ENCODE results near the gene PATJ. TPM values are rescaled to one million over a fixed set of nuclear protein-coding genes. Genes with fewer than 3 reads are reported as not detected.
A peak's percentile ranks its signal among the peaks of the same experiment; 100 is the strongest.
"Not testable (repeated sequence)": the region's sequence is repeated elsewhere in the genome, so short reads cannot be mapped to it uniquely, and the experiment has no call there.

PATJ gene
- polyA plus RNA-seq, 1 of the 3 experiments (the other 2 are of a cell fraction) = 3.0 TPM

DNA sequence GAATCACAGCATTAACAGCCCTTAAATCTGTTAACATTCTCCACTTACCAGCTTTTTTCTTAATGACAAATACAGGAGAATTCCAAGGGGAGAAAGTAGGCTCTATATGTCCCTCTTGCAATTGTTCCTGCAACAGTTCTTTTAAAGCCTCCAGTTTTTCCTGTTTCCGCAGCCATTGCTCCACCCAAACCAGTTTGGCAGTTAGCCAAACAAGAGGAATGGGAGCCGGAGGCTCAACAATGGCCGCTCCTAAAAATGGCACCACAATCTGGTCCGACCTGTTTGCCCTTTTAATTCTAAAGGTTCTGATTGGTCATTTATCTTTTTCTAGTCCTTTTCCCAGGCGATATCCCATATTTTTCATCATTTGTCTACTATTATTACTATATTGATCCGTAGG lies 438.4 kb downstream of the PATJ start:
- Histone ChIP-seq H3K27ac (ENCODE audit: low read depth in 2 of 2, low read length in 1 of 2) (no peak overlapping the region), H3K27me3 (ENCODE audit: insufficient read depth) (no peaks in the 10 kb centered on the region), H3K9ac (no peak overlapping the region), H3K36me3 (replicated peaks in 1 of 2; ENCODE audit: control insufficient read depth in 1 of 2, insufficient read depth in 2 of 2, low read length in 1 of 2) (no peaks in the 10 kb centered on the region), H2AFZ (ENCODE audit: low read depth) (no peak overlapping the region), H3K9me3 (no peaks in the 10 kb centered on the region), H3F3A (replicated peaks; ENCODE audit: insufficient read depth) (no peaks in the 10 kb centered on the region), H3K4me2 (no peak overlapping the region), H3K4me3 (ENCODE audit: low read depth in 2 of 2, low read length in 1 of 2) (no peak overlapping the region), H3K4me1 (ENCODE audit: control insufficient read depth in 1 of 2, insufficient read depth in 2 of 2, low read depth in 1 of 2, low read length in 1 of 2) (no peaks in the 10 kb centered on the region; a peak in 2 of 4 replicates), H4K20me1 (ENCODE audit: insufficient read depth) (no peaks in the 10 kb centered on the region), H3K79me2 (ENCODE audit: insufficient read depth) (no peaks in the 10 kb centered on the region), H3K9me2 (no peaks in the 10 kb centered on the region)
- ChIA-PET CTCF (interaction anchor here (1.5 to 2.2 kb wide), 2 partner anchors 105 to 227 kb away, joined by 4 to 14 read pairs; no protein-coding TSS in a partner anchor), POLR2A (no interaction called here)
- TF ChIP-seq MEF2A (IDR thresholded peaks at IDR 0.05; ENCODE audit: borderline replicate concordance, low read depth) (no peak), TAF1 (IDR thresholded peaks at IDR 0.05; ENCODE audit: borderline replicate concordance, low read depth, low read length) (no peak), YY1 (IDR thresholded peaks at IDR 0.05; ENCODE audit: low read depth) (no peak), NFIC (IDR thresholded peaks at IDR 0.05; ENCODE audit: borderline replicate concordance) (no peak), GATA2 (CRISPR knock-in tag; IDR thresholded peaks at IDR 0.05) (no peak), TEAD4 (IDR thresholded peaks at IDR 0.05; ENCODE audit: borderline replicate concordance, insufficient read depth) (no peak), MXI1 (IDR thresholded peaks at IDR 0.05; ENCODE audit: low read depth, low read length) (no peak), FOXM1 (IDR thresholded peaks at IDR 0.05; ENCODE audit: low read depth) (no peak), RXRA (IDR thresholded peaks at IDR 0.05; ENCODE audit: borderline replicate concordance, low read depth) (no peak), RAD21 (IDR thresholded peaks at IDR 0.05; ENCODE audit: low read length) (no peak)
- TF ChIP-seq, protein P1, sequence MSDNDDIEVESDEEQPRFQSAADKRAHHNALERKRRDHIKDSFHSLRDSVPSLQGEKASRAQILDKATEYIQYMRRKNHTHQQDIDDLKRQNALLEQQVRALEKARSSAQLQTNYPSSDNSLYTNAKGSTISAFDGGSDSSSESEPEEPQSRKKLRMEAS (IDR thresholded peaks at IDR 0.05; ENCODE audit: low read depth) = no peak
- TF ChIP-seq, protein P2, sequence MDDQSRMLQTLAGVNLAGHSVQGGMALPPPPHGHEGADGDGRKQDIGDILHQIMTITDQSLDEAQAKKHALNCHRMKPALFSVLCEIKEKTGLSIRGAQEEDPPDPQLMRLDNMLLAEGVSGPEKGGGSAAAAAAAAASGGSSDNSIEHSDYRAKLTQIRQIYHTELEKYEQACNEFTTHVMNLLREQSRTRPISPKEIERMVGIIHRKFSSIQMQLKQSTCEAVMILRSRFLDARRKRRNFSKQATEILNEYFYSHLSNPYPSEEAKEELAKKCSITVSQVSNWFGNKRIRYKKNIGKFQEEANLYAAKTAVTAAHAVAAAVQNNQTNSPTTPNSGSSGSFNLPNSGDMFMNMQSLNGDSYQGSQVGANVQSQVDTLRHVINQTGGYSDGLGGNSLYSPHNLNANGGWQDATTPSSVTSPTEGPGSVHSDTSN (IDR thresholded peaks at IDR 0.05) = no peak
- no peak for DNase-seq
- WGBS (ENCODE audit: low lambda C conversion rate) = 72% methylated on average over 6 of the region's 6 CpGs

DNA sequence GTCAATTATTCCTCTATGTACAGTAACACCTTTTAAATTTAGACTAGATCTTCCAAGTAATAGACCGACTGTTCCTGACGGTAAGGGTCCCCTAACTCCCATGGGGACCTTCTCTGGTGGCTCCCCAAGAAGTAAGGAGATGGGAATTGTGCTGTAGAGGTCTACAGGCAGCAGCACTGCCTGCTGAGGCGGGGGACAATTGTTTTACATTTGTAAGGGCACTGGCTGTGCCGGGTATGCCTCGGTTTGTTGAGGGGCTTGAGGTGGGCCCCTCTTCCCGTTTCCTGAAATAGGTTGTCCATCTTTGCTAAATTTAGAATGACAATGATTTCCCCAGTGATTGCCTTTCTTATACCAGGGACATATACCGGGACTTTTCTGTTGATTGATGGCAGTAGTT lies 439.3 kb downstream of the PATJ start:
- POLR2A ChIA-PET = no interaction called here
- no peak for DNase-seq
- Histone ChIP-seq H3K9me2 (no peaks in the 10 kb centered on the region), H3K4me1 (ENCODE audit: control insufficient read depth in 1 of 2, insufficient read depth in 2 of 2, low read depth in 1 of 2, low read length in 1 of 2) (no peaks in the 10 kb centered on the region; a peak in 2 of 4 replicates), H2AFZ (ENCODE audit: low read depth) (no peak overlapping the region), H3K4me3 (ENCODE audit: low read depth in 2 of 2, low read length in 1 of 2) (no peak overlapping the region), H3K79me2 (ENCODE audit: insufficient read depth) (no peaks in the 10 kb centered on the region), H3K9ac (no peak overlapping the region), H3K9me3 (no peaks in the 10 kb centered on the region), H3K27ac (ENCODE audit: low read depth in 2 of 2, low read length in 1 of 2) (no peak overlapping the region), H3K36me3 (replicated peaks in 1 of 2; ENCODE audit: control insufficient read depth in 1 of 2, insufficient read depth in 2 of 2, low read length in 1 of 2) (no peaks in the 10 kb centered on the region), H3F3A (replicated peaks; ENCODE audit: insufficient read depth) (no peaks in the 10 kb centered on the region), H4K20me1 (ENCODE audit: insufficient read depth) (no peaks in the 10 kb centered on the region), H3K4me2 (no peak overlapping the region), H3K27me3 (ENCODE audit: insufficient read depth) (no peaks in the 10 kb centered on the region)
- TF ChIP-seq, protein P3, sequence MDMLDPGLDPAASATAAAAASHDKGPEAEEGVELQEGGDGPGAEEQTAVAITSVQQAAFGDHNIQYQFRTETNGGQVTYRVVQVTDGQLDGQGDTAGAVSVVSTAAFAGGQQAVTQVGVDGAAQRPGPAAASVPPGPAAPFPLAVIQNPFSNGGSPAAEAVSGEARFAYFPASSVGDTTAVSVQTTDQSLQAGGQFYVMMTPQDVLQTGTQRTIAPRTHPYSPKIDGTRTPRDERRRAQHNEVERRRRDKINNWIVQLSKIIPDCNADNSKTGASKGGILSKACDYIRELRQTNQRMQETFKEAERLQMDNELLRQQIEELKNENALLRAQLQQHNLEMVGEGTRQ (IDR thresholded peaks at IDR 0.05; ENCODE audit: borderline replicate concordance, low read depth, low read length) = no peak
- no peak for TF ChIP-seq RCOR1 (IDR thresholded peaks at IDR 0.05; ENCODE audit: low read length)
- CTCF ChIA-PET = no interaction called here
- WGBS (ENCODE audit: low lambda C conversion rate) = 61% methylated on average over 7 of the region's 7 CpGs

DNA sequence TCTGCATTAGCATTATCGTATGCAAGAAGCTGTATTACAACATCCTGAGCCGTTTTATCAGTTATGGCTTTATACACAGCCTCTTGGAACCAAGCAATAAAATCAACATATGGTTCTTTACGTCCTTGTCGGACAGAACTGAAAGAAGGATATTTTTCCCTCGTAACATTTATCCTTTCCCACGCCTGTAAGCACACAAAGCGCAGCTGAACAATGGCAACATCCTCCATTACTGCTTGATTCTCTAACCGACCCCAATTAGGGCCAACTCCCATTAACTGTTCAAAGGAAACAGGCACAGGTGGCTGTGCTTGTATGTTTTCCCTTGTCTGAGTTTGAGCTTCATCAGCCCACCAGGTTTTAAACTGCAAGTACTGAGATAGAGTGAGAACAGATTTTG lies 439.9 kb downstream of the PATJ start:
- H3K79me2 ChIP-seq (ENCODE audit: insufficient read depth); H3K36me3 ChIP-seq (replicated peaks in 1 of 2; ENCODE audit: control insufficient read depth in 1 of 2, insufficient read depth in 2 of 2, low read length in 1 of 2); H3K9me3 ChIP-seq; POLR2A ChIA-PET; H3K4me1 ChIP-seq (ENCODE audit: control insufficient read depth in 1 of 2, insufficient read depth in 2 of 2, low read depth in 1 of 2, low read length in 1 of 2); H3K4me2 ChIP-seq; H3K9ac ChIP-seq; H3K4me3 ChIP-seq (ENCODE audit: low read depth in 2 of 2, low read length in 1 of 2); DNase-seq; H2AFZ ChIP-seq (ENCODE audit: low read depth); H3K27me3 ChIP-seq (ENCODE audit: insufficient read depth); H3K27ac ChIP-seq (ENCODE audit: low read depth in 2 of 2, low read length in 1 of 2); H4K20me1 ChIP-seq (ENCODE audit: insufficient read depth); H3K9me2 ChIP-seq; H3F3A ChIP-seq (replicated peaks; ENCODE audit: insufficient read depth): not testable (repeated sequence)
- CTCF ChIA-PET = interaction anchor here (1.0 kb wide), 2 partner anchors 46 to 225 kb away, joined by 3 to 4 read pairs; no protein-coding TSS in a partner anchor
- 64% methylated on average over 8 of the region's 8 CpGs for WGBS (ENCODE audit: low lambda C conversion rate)

DNA sequence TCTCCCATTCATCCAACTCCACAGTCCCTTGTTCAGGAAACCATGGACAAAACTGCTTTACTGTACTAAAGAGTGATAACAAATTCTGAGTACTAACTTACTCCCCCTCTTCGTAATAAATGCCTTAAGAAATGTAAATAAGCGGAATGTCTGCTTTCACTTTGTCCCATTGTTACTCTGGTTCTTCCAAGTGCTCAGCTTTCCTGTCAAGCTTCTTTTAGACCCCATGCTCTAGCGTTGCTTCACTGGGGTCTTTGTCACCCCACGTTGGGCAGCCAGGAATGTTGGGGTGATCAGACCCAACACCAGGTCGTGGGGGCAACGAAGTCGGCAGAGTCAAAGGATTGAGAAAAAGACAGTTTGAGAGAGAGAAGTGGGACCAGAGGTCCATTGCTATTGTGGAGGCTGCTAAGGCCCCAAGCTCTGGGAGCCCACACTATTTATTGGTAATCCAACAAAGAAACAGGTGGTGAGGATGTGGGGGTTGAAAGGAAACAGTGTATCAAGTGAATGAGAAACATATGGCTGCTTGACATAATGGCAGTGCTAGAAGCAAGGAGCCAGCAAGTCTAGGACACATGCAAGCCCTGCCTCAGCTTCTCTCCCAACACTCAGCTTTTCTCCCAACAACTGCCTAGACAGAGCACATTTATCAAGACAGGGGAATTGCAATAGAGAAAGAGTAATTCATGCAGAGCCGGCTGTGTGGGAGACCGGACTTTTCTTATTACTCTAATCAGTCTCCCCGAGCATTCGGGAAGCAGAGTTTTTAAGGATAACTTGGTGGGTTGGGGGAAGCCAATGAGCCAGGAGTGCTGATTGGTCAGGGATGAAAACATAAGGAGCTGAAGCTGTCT lies 441.1 kb downstream of the PATJ start:
- H3K4me3 ChIP-seq (ENCODE audit: low read depth in 2 of 2, low read length in 1 of 2); H3K36me3 ChIP-seq (replicated peaks in 1 of 2; ENCODE audit: control insufficient read depth in 1 of 2, insufficient read depth in 2 of 2, low read length in 1 of 2); DNase-seq; H3K4me1 ChIP-seq (ENCODE audit: control insufficient read depth in 1 of 2, insufficient read depth in 2 of 2, low read depth in 1 of 2, low read length in 1 of 2); H3K9ac ChIP-seq; H3K27me3 ChIP-seq (ENCODE audit: insufficient read depth); H3K9me3 ChIP-seq; H2AFZ ChIP-seq (ENCODE audit: low read depth); H3F3A ChIP-seq (replicated peaks; ENCODE audit: insufficient read depth); POLR2A ChIA-PET; H4K20me1 ChIP-seq (ENCODE audit: insufficient read depth); H3K27ac ChIP-seq (ENCODE audit: low read depth in 2 of 2, low read length in 1 of 2); H3K9me2 ChIP-seq; H3K79me2 ChIP-seq (ENCODE audit: insufficient read depth): not testable (repeated sequence)
- CTCF ChIA-PET = interaction anchor here (1.0 to 3.0 kb wide), 5 partner anchors 8 to 224 kb away, joined by 4 to 21 read pairs (median 5); no protein-coding TSS in a partner anchor
- 77% methylated on average over 11 of the region's 11 CpGs for WGBS (ENCODE audit: low lambda C conversion rate)
- 0 out of 2 replicates have a peak overlapping the region, but pooled peaks have one; percentile 11 for H3K4me2 ChIP-seq

All from SK-N-SH (cell line).